Activated CD4-positive, alpha-beta memory T cell treated with anti-CD3 and anti-CD28 coated beads, Interleukin-2, amount 10 ng/mL, durations not matched to agents 7 days and 5 days (primary cell): ENCODE measurements around the gene FAN1. TPM values are rescaled to one million over a fixed set of nuclear protein-coding genes. Genes with fewer than 3 reads are reported as not detected.

Experiments used
- CTCF ChIA-PET: fragments of 350-600 bp; sonication (Branson Sonifier 250); formaldehyde crosslinking; loops from one replicate; lab custom pipeline; 2021; ENCODE audit warnings: antibody characterized with exemption, inconsistent platforms; lab: Charles Lee
- POLR2A ChIA-PET: fragments of 350-600 bp; sonication (Branson Sonifier 250); formaldehyde crosslinking; loops from one replicate; lab custom pipeline; 2021; ENCODE audit warnings: antibody characterized with exemption; lab: Charles Lee
- DNase-seq: peaks from one replicate; pipeline ENCODE4 v3.0.0-alpha.2; 2020
- H3K27ac Mint-ChIP-seq: one replicate; pipeline ENCODE4 v1.8.0; 2021; ENCODE audit warnings: mild to moderate bottlenecking, mixed read lengths
- H3K27me3 Mint-ChIP-seq: one replicate; pipeline ENCODE4 v1.8.0; 2021; ENCODE audit warnings: mixed read lengths
- H3K36me3 Mint-ChIP-seq: one replicate; pipeline ENCODE4 v1.8.0; 2021; ENCODE audit warnings: low read depth, mixed read lengths
- H3K4me1 Mint-ChIP-seq: one replicate; pipeline ENCODE4 v1.8.0; 2021; ENCODE audit warnings: mixed read lengths
- H3K4me3 Mint-ChIP-seq: one replicate; pipeline ENCODE4 v1.8.0; 2021; ENCODE audit warnings: mild to moderate bottlenecking, mixed read lengths
- H3K9me3 Mint-ChIP-seq: one replicate; pipeline ENCODE4 v1.8.0; 2021; ENCODE audit warnings: mixed read lengths
- total RNA-seq, 2 experiments: library from RNA; stranded (reverse); gene quantifications; one replicate each; pipeline ENCODE4 v1.2.3, GENCODE V29; 2021

Gene FAN1
- total RNA-seq, 2 experiments from 2014 or later = 10.1 to 10.4 TPM

- H3K27me3 Mint-ChIP-seq = no peaks in the 10 kb centered on the region
- CTCF ChIA-PET = no interaction called here
- POLR2A ChIA-PET = no interaction called here
- H3K4me3 Mint-ChIP-seq = no peak overlapping the region
- H3K4me1 Mint-ChIP-seq = no peaks in the 10 kb centered on the region
- DNase-seq = no peak
- H3K9me3 Mint-ChIP-seq = no peaks in the 10 kb centered on the region
- H3K36me3 Mint-ChIP-seq = peaks cover 62% of the 10 kb centered on the region
- H3K27ac Mint-ChIP-seq = no peak overlapping the region
Observed at GRCh38 chr15:30943654-30944335, 40.1 kb downstream of the FAN1 start.

DNA sequence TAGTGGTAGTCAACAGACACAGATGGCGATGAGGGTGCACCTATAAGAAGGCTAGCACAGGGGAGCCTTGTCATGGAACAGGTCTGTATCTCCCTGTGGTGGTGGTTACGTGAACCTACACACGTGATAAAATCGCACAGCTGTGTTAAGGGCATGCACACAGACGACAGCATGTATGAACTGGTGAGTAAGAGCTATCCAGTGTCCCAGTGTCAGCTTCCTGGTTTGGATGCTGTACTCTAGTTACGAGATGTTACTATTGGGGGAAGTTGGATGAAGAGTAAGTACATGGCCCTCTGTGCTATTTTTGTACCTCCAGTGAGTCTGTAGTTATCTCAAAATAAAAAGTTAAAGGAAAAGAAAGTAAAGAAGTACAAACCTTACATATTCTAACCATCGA is 49.5 kb downstream of the FAN1 start:
- Mint-ChIP-seq H3K9me3 (no peaks in the 10 kb centered on the region), H3K27me3 (no peaks in the 10 kb centered on the region), H3K4me1 (peaks cover 12% of the 10 kb centered on the region), H3K27ac (no peak overlapping the region), H3K4me3 (no peak overlapping the region), H3K36me3 (peaks cover 77% of the 10 kb centered on the region)
- no peak for DNase-seq
- ChIA-PET CTCF (no interaction called here), POLR2A (interaction anchor here (1.2 kb wide), 1 partner anchor 39 kb away, joined by 3 read pairs; no protein-coding TSS in a partner anchor)

- Mint-ChIP-seq H3K27me3 (no peaks in the 10 kb centered on the region), H3K36me3 (peaks cover 73% of the 10 kb centered on the region), H3K27ac (peak overlapping the region; percentile 26)
Observed at GRCh38 chr15:30953731-30954378, 50.1 kb downstream of the FAN1 start.

DNA sequence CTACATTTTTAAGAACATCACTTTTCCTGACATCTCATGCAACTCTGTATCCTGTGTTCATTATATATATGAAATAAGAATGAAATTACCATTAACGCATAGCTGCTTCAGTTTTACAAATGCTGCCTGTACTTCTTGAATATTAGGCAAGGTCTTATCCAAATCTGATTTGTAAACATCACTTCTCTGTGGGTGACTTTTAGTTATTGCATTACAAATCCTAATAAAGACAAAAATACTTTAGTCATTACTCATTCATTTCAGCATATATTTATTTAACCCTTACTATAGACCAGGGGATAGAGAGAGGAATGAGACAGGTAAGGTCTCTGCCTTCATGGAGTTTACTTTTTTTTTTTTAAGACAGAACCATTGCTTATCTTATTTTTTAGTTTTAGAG is 51.0 kb downstream of the FAN1 start:
- peaks cover 72% of the 10 kb centered on the region for H3K36me3 Mint-ChIP-seq
- no peak overlapping the region for H3K4me3 Mint-ChIP-seq
- no peak overlapping the region for H3K27ac Mint-ChIP-seq

More at GRCh38 chr15:30953731-30954378, 50.1 kb downstream of the FAN1 start:
- H3K9me3 Mint-ChIP-seq = no peaks in the 10 kb centered on the region
- H3K4me1 Mint-ChIP-seq = peaks cover 12% of the 10 kb centered on the region
- H3K4me3 Mint-ChIP-seq = no peak overlapping the region
- ChIA-PET CTCF (no interaction called here), POLR2A (interaction anchor here (1.2 kb wide), 1 partner anchor 38 kb away, joined by 3 read pairs; no protein-coding TSS in a partner anchor)
- DNase-seq = peak; percentile 27

DNA sequence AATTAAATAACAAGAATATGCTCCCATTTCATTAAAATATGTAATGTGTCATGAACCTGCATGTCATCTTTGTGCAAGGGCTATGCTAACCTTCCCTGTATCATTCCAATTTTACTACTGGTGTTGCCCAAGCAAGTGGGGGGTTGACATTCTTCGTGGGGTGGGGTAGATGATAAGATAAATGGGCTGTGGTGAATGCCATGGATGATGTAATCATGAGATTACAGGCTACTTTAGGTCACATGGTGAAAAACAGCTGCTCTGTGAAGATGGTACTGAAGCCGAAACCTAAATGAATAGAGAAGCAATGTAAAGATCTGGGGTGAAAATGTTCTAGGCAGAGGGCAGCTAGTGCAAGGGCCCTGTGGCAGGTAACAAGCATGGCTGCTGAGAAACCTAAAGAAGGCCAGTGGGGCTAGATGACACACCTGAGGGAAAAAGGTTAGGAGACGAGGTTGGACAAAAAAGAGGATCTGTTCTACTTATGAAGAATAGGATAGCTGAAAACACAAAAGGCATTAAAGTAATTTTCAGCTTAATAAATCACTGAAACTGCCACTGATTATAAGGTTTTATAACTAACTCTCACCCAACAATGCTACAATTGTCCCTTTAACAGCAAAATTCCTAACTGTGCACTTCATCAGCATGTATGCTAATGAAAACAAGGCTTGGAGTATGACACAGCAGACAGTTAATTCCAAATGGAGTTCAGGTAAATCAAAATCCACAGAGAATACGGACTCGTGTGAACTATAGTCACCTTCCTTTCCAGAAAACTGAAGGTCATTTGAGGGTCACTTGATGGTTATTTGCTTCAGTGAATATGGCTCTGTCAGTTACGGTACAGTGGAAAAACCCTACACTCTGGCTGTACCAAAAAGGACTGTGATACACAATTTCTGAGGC is 52.8 kb downstream of the FAN1 start:
- Mint-ChIP-seq H3K27ac (no peak overlapping the region), H3K36me3 (peaks cover 72% of the 10 kb centered on the region), H3K4me1 (peaks cover 12% of the 10 kb centered on the region), H3K27me3 (no peaks in the 10 kb centered on the region), H3K4me3 (no peak overlapping the region), H3K9me3 (no peaks in the 10 kb centered on the region)
- DNase-seq = no peak
- ChIA-PET POLR2A (no interaction called here), CTCF (no interaction called here)

More for the DNA sequence above, 51.0 kb downstream of the FAN1 start:
- CTCF ChIA-PET = no interaction called here
- POLR2A ChIA-PET = no interaction called here
- no peak for DNase-seq
- peaks cover 12% of the 10 kb centered on the region for H3K4me1 Mint-ChIP-seq
- H3K9me3 Mint-ChIP-seq = no peaks in the 10 kb centered on the region
- H3K27me3 Mint-ChIP-seq = no peaks in the 10 kb centered on the region

- Mint-ChIP-seq H3K27me3 (no peaks in the 10 kb centered on the region), H3K27ac (no peak overlapping the region), H3K9me3 (no peaks in the 10 kb centered on the region), H3K4me1 (peaks cover 17% of the 10 kb centered on the region), H3K36me3 (peaks cover 63% of the 10 kb centered on the region), H3K4me3 (no peak overlapping the region)
- POLR2A ChIA-PET = no interaction called here
- DNase-seq = no peak
- CTCF ChIA-PET = no interaction called here
Observed at GRCh38 chr15:30958219-30958618, 54.5 kb downstream of the FAN1 start.

GRCh38 chr15:30962079-30962478 is 58.4 kb downstream of the FAN1 start:
- no peaks in the 10 kb centered on the region for H3K27me3 Mint-ChIP-seq
- CTCF ChIA-PET = interaction anchor here (1.2 to 1.5 kb wide), 2 partner anchors 20 to 167 kb away, joined by 3 to 5 read pairs; no protein-coding TSS in a partner anchor

GRCh38 chr15:30962659-30963058 is 58.9 kb downstream of the FAN1 start:
- CTCF ChIA-PET = interaction anchor here (1.2 to 1.5 kb wide), 2 partner anchors 20 to 166 kb away, joined by 3 to 5 read pairs; no protein-coding TSS in a partner anchor

More at GRCh38 chr15:30962079-30962478, 58.4 kb downstream of the FAN1 start:
- no peak for DNase-seq
- Mint-ChIP-seq H3K4me1 (peaks cover 5% of the 10 kb centered on the region), H3K4me3 (no peak overlapping the region), H3K9me3 (no peaks in the 10 kb centered on the region), H3K36me3 (peaks cover 41% of the 10 kb centered on the region), H3K27ac (no peak overlapping the region)
- POLR2A ChIA-PET = no interaction called here

GRCh38 chr15:30963681-30964080 is 60.0 kb downstream of the FAN1 start:
- CTCF ChIA-PET = interaction anchor here (1.0 kb wide), 1 partner anchor 50 kb away, joined by 3 read pairs; no protein-coding TSS in a partner anchor
- H3K9me3 Mint-ChIP-seq = no peaks in the 10 kb centered on the region

More at GRCh38 chr15:30962659-30963058, 58.9 kb downstream of the FAN1 start:
- no peak overlapping the region for H3K27ac Mint-ChIP-seq
- no peak for DNase-seq
- no peak overlapping the region for H3K4me3 Mint-ChIP-seq
- peaks cover 37% of the 10 kb centered on the region for H3K36me3 Mint-ChIP-seq
- peaks cover 5% of the 10 kb centered on the region for H3K4me1 Mint-ChIP-seq
- H3K9me3 Mint-ChIP-seq = no peaks in the 10 kb centered on the region
- POLR2A ChIA-PET = no interaction called here
- no peaks in the 10 kb centered on the region for H3K27me3 Mint-ChIP-seq

GRCh38 chr15:30969724-30970123 is 66.0 kb downstream of the FAN1 start:
- CTCF ChIA-PET = no interaction called here
- H3K4me1 Mint-ChIP-seq = peaks cover 18% of the 10 kb centered on the region
- H3K27ac Mint-ChIP-seq = no peak overlapping the region
- peaks cover 51% of the 10 kb centered on the region for H3K36me3 Mint-ChIP-seq
- no peaks in the 10 kb centered on the region for H3K9me3 Mint-ChIP-seq
- POLR2A ChIA-PET = no interaction called here
- no peaks in the 10 kb centered on the region for H3K27me3 Mint-ChIP-seq
- no peak for DNase-seq
- no peak overlapping the region for H3K4me3 Mint-ChIP-seq

More at GRCh38 chr15:30963681-30964080, 60.0 kb downstream of the FAN1 start:
- no peaks in the 10 kb centered on the region for H3K27me3 Mint-ChIP-seq
- POLR2A ChIA-PET = no interaction called here
- H3K27ac Mint-ChIP-seq = no peak overlapping the region
- H3K4me3 Mint-ChIP-seq = no peak overlapping the region
- H3K36me3 Mint-ChIP-seq = peaks cover 32% of the 10 kb centered on the region
- H3K4me1 Mint-ChIP-seq = peaks cover 6% of the 10 kb centered on the region
- no peak for DNase-seq

DNA sequence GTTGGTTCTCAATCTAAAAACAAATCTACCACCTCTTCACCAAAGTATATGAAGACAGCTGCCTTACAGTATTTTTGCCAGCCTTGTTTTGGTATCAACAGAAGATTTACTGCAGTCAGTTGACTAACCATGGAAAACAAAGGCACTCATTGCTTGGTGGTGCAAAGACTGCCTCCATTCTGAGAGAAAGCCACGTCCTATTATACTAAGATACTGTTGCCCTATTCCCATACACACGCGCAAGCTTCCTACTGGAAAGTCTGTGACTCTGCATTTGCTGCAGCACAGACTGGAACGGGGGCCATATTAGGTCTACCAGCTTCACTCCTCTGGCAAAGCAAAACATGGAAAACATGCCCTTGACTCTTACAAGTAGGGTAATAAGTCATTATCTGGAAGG is 69.7 kb downstream of the FAN1 start:
- POLR2A ChIA-PET = interaction anchor here (0.7 kb wide), 1 partner anchor 18 kb away, joined by 3 read pairs; the partner anchor contains the start of gene MTMR10
- CTCF ChIA-PET = no interaction called here
- peaks cover 18% of the 10 kb centered on the region for H3K4me1 Mint-ChIP-seq
- H3K27me3 Mint-ChIP-seq = no peaks in the 10 kb centered on the region
- peaks cover 57% of the 10 kb centered on the region for H3K36me3 Mint-ChIP-seq
- DNase-seq = no peak
- H3K27ac Mint-ChIP-seq = no peak overlapping the region
- no peak overlapping the region for H3K4me3 Mint-ChIP-seq
- H3K9me3 Mint-ChIP-seq = no peaks in the 10 kb centered on the region

DNA sequence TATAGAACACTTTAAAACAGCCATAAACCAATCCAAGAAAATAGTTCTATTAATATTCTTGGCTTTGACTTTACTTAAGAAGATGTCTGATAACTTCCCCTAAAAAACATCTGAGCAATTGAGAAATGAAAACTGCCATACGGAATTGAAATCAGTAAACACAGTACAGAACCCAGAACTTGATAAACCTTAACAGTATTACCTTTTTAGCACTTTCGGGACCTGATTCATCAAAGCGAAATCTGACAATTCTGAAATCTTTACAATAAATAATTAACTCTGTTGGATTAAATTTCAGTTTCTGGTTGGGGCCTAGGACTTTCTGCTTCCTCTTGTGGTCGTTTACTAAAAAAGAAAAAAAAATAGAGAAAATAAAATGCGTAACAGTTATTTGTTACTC is 70.4 kb downstream of the FAN1 start:
- no peak overlapping the region for H3K4me3 Mint-ChIP-seq
- no peaks in the 10 kb centered on the region for H3K27me3 Mint-ChIP-seq
- peaks cover 58% of the 10 kb centered on the region for H3K36me3 Mint-ChIP-seq
- ChIA-PET CTCF (no interaction called here), POLR2A (no interaction called here)
- DNase-seq = no peak
- no peaks in the 10 kb centered on the region for H3K9me3 Mint-ChIP-seq
- no peak overlapping the region for H3K27ac Mint-ChIP-seq
- H3K4me1 Mint-ChIP-seq = peaks cover 20% of the 10 kb centered on the region
